ENCODE measurements around the gene GPC5.
A peak's percentile ranks its signal among the peaks of the same experiment; 100 is the strongest.

Gene GPC5

GRCh38 chr13:91632086-91632485 lies 233.7 kb downstream of the GPC5 start:
- H3K27ac ChIP-seq: no peak overlapping the region

GRCh38 chr13:91639330-91639729 lies 240.9 kb downstream of the GPC5 start:
- no peak overlapping the region for H3K27ac ChIP-seq
- no peak for TF ChIP-seq CTCF (conservative IDR thresholded peaks at IDR 0.05)

More at GRCh38 chr13:91632086-91632485, 233.7 kb downstream of the GPC5 start:
- no peak for TF ChIP-seq CTCF (conservative IDR thresholded peaks at IDR 0.05)

GRCh38 chr13:91643394-91643793 lies 245.0 kb downstream of the GPC5 start:
- no peak overlapping the region for H3K27ac ChIP-seq
- no peak for TF ChIP-seq CTCF (conservative IDR thresholded peaks at IDR 0.05)

GRCh38 chr13:91644806-91645205 lies 246.4 kb downstream of the GPC5 start:
- no peak for TF ChIP-seq CTCF (conservative IDR thresholded peaks at IDR 0.05)
- H3K27ac ChIP-seq: no peak overlapping the region

- TF ChIP-seq CTCF (conservative IDR thresholded peaks at IDR 0.05): peak; percentile 33
- H3K27ac ChIP-seq: no peak overlapping the region; the same call in 1 of the 2 replicates
Observed at GRCh38 chr13:91647361-91647990, 249.1 kb downstream of the GPC5 start.

GRCh38 chr13:91648012-91648411 lies 249.6 kb downstream of the GPC5 start:
- no peak overlapping the region; the same call in 1 of the 2 replicates for H3K27ac ChIP-seq
- TF ChIP-seq CTCF (conservative IDR thresholded peaks at IDR 0.05): no peak

GRCh38 chr13:91649456-91649855 lies 251.0 kb downstream of the GPC5 start:
- TF ChIP-seq CTCF (conservative IDR thresholded peaks at IDR 0.05): no peak
- H3K27ac ChIP-seq: no peak overlapping the region
